ENCODE measurements around the gene FBH1.
A peak's percentile ranks its signal among the peaks of the same experiment; 100 is the strongest.

The FBH1 gene

DNA sequence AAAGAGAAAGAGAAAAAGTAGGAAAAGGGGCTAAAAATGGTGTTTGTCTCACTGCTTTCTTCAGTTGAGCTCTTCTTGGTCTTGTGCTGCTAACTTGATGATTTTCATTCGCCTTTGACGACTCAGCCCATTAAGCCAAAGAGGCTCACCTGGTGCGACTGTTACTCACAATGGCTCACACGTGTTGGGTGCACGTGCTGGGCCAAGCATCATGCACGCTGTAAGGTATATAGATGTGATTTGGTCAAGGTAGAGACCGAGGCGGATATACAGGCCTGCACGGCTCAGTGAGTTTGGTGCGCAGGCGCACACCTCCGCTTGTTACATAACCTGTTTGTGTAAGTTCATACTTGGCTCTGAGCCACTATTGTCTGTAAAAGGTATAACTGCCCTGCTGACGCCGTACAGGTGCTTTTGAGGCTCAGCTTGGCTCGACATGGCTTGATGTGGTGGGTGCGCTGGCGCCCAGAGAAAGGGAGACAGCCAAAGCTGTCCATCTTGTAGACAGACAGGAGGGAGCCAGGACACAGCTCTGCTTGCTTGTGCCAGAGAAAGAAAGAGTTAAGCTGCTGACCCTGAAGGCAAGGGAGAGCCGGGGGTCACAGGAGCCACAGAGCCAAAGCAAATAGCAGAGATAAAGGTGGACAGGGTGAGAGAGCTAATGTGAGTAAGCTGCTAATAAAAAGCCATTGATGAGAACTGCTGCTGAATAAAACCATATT is 33.9 kb upstream of the FBH1 start:
- H3K27me3 ChIP-seq (ENCODE audit: control insufficient read depth in 1 of 2, insufficient read depth in 1 of 2, low read length in 2 of 2), result no peaks in the 10 kb centered on the region
- no peak overlapping the region for H3K4me3 ChIP-seq (ENCODE audit: insufficient read depth in 1 of 2, low read depth in 1 of 2, low read length in 2 of 2)
- no peak overlapping the region for H3K4me2 ChIP-seq (ENCODE audit: low read length, poor library complexity, severe bottlenecking)
- H2AK5ac ChIP-seq (ENCODE audit: low read length, severe bottlenecking), result no peak overlapping the region
- H3K9ac ChIP-seq (ENCODE audit: low read length), result no peak overlapping the region
- H2AFZ ChIP-seq (ENCODE audit: low read depth, low read length), result no peak overlapping the region
- 92% methylated on average over 18 of the region's 18 CpGs for WGBS
- no peak overlapping the region for H2BK12ac ChIP-seq (ENCODE audit: low read length in 2 of 2)
- H3K4me1 ChIP-seq (ENCODE audit: control insufficient read depth, insufficient read depth, low read depth, low read length), result no peaks in the 10 kb centered on the region
- no peak overlapping the region for H2BK120ac ChIP-seq (ENCODE audit: low read depth, low read length)
- H3K79me1 ChIP-seq (replicated peaks; ENCODE audit: low read length, poor library complexity, severe bottlenecking), result no peaks in the 10 kb centered on the region
- no peak overlapping the region for H3K18ac ChIP-seq (ENCODE audit: low read depth in 1 of 2, low read length in 2 of 2)
- no peak overlapping the region for H3K27ac ChIP-seq (ENCODE audit: low read length, poor library complexity, severe bottlenecking)
- DNase-seq, result no peak
- no peak overlapping the region for H2BK5ac ChIP-seq (ENCODE audit: low read depth, low read length, poor library complexity, severe bottlenecking)
- no peak overlapping the region for H4K91ac ChIP-seq (ENCODE audit: low read length)
- no peak overlapping the region for H3K23ac ChIP-seq (ENCODE audit: low read length in 2 of 2)
- H3K36me3 ChIP-seq (ENCODE audit: control insufficient read depth in 1 of 2, insufficient read depth in 2 of 2, low read depth in 1 of 2, low read length in 2 of 2), result no peaks in the 10 kb centered on the region
- H3K9me3 ChIP-seq (ENCODE audit: control insufficient read depth, low read length), result no peaks in the 10 kb centered on the region
- no peak overlapping the region for H4K8ac ChIP-seq (ENCODE audit: low read length)
- H3K14ac ChIP-seq (ENCODE audit: low read length in 2 of 2), result no peak overlapping the region
- H2BK15ac ChIP-seq (ENCODE audit: low read depth, poor library complexity, severe bottlenecking), result no peak overlapping the region
- H3K4ac ChIP-seq (ENCODE audit: low read depth in 1 of 2, low read length in 2 of 2), result no peak overlapping the region

DNA sequence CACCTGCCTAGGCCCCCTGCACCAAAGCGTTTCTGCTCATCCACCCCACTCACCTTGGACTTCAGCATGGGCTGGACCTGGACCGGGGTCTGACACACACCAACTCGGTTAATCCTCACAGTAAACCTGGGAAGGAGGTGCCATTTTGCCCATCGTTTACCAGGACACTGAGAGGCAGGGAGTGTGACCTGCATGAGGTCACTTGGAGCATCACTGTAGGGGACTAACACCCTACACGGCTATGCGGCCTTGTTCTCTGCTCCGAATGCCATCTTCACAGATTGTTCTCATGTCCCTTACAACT is 33.4 kb upstream of the FBH1 start:
- no peaks in the 10 kb centered on the region for H3K79me1 ChIP-seq (replicated peaks; ENCODE audit: low read length, poor library complexity, severe bottlenecking)
- no peak overlapping the region for H3K23ac ChIP-seq (ENCODE audit: low read length in 2 of 2)
- DNase-seq, result no peak
- no peaks in the 10 kb centered on the region for H3K9me3 ChIP-seq (ENCODE audit: control insufficient read depth, low read length)
- H3K4ac ChIP-seq (ENCODE audit: low read depth in 1 of 2, low read length in 2 of 2), result no peak overlapping the region
- no peaks in the 10 kb centered on the region for H3K4me1 ChIP-seq (ENCODE audit: control insufficient read depth, insufficient read depth, low read depth, low read length)
- H3K27ac ChIP-seq (ENCODE audit: low read length, poor library complexity, severe bottlenecking), result no peak overlapping the region
- no peak overlapping the region for H3K14ac ChIP-seq (ENCODE audit: low read length in 2 of 2)
- H2BK120ac ChIP-seq (ENCODE audit: low read depth, low read length), result no peak overlapping the region
- H3K27me3 ChIP-seq (ENCODE audit: control insufficient read depth in 1 of 2, insufficient read depth in 1 of 2, low read length in 2 of 2), result no peaks in the 10 kb centered on the region
- no peak overlapping the region for H2AK5ac ChIP-seq (ENCODE audit: low read length, severe bottlenecking)
- H3K36me3 ChIP-seq (ENCODE audit: control insufficient read depth in 1 of 2, insufficient read depth in 2 of 2, low read depth in 1 of 2, low read length in 2 of 2), result no peaks in the 10 kb centered on the region
- no peak overlapping the region for H3K9ac ChIP-seq (ENCODE audit: low read length)
- H2BK12ac ChIP-seq (ENCODE audit: low read length in 2 of 2), result peak overlapping the region in 1 of 2 experiments; percentile 43
- H3K4me3 ChIP-seq (ENCODE audit: insufficient read depth in 1 of 2, low read depth in 1 of 2, low read length in 2 of 2), result no peak overlapping the region
- WGBS, result 91% methylated on average over 7 of the region's 7 CpGs
- H4K91ac ChIP-seq (ENCODE audit: low read length), result no peak overlapping the region
- no peak overlapping the region for H2BK5ac ChIP-seq (ENCODE audit: low read depth, low read length, poor library complexity, severe bottlenecking)
- no peak overlapping the region for H3K4me2 ChIP-seq (ENCODE audit: low read length, poor library complexity, severe bottlenecking)
- no peak overlapping the region for H3K18ac ChIP-seq (ENCODE audit: low read depth in 1 of 2, low read length in 2 of 2)
- no peak overlapping the region for H2BK15ac ChIP-seq (ENCODE audit: low read depth, poor library complexity, severe bottlenecking)
- no peak overlapping the region for H4K8ac ChIP-seq (ENCODE audit: low read length)
- H2AFZ ChIP-seq (ENCODE audit: low read depth, low read length), result no peak overlapping the region

DNA sequence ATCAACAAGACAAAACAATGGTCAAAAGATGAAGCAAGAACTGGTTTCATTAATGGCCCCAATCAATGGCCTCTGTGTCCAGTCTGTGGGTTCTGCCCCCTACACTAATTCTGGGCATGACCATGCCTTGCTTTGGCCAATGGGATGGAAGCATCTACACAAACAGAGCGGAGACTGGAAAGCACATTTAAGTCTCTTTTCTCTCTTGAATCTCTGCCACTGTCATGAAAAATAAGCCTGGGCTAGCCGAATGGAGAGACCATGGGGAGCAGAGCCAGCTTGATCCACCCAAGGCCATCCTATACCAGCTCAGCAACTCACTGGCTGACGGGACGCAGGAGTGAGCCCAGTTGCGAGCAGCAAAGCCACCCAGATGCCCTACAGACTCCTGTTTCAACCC is 31.2 kb upstream of the FBH1 start:
- no peaks in the 10 kb centered on the region for H3K9me3 ChIP-seq (ENCODE audit: control insufficient read depth, low read length)
- H3K4me3 ChIP-seq (ENCODE audit: insufficient read depth in 1 of 2, low read depth in 1 of 2, low read length in 2 of 2), result no peak overlapping the region
- H2BK15ac ChIP-seq (ENCODE audit: low read depth, poor library complexity, severe bottlenecking), result no peak overlapping the region
- H3K4me2 ChIP-seq (ENCODE audit: low read length, poor library complexity, severe bottlenecking), result no peak overlapping the region
- no peak overlapping the region for H2BK12ac ChIP-seq (ENCODE audit: low read length in 2 of 2)
- H3K23ac ChIP-seq (ENCODE audit: low read length in 2 of 2), result no peak overlapping the region
- H3K14ac ChIP-seq (ENCODE audit: low read length in 2 of 2), result no peak overlapping the region
- H3K27ac ChIP-seq (ENCODE audit: low read length, poor library complexity, severe bottlenecking), result no peak overlapping the region
- peaks cover 5% of the 10 kb centered on the region for H3K4me1 ChIP-seq (ENCODE audit: control insufficient read depth, insufficient read depth, low read depth, low read length)
- no peak overlapping the region for H2AK5ac ChIP-seq (ENCODE audit: low read length, severe bottlenecking)
- H4K91ac ChIP-seq (ENCODE audit: low read length), result no peak overlapping the region
- H3K36me3 ChIP-seq (ENCODE audit: control insufficient read depth in 1 of 2, insufficient read depth in 2 of 2, low read depth in 1 of 2, low read length in 2 of 2), result no peaks in the 10 kb centered on the region
- no peaks in the 10 kb centered on the region for H3K27me3 ChIP-seq (ENCODE audit: control insufficient read depth in 1 of 2, insufficient read depth in 1 of 2, low read length in 2 of 2)
- H2BK5ac ChIP-seq (ENCODE audit: low read depth, low read length, poor library complexity, severe bottlenecking), result no peak overlapping the region
- no peak overlapping the region for H4K8ac ChIP-seq (ENCODE audit: low read length)
- no peak overlapping the region for H3K4ac ChIP-seq (ENCODE audit: low read depth in 1 of 2, low read length in 2 of 2)
- 99% methylated on average over 5 of the region's 5 CpGs for WGBS
- H3K18ac ChIP-seq (ENCODE audit: low read depth in 1 of 2, low read length in 2 of 2), result no peak overlapping the region
- H2BK120ac ChIP-seq (ENCODE audit: low read depth, low read length), result no peak overlapping the region
- DNase-seq, result no peak
- no peak overlapping the region for H2AFZ ChIP-seq (ENCODE audit: low read depth, low read length)
- H3K79me1 ChIP-seq (replicated peaks; ENCODE audit: low read length, poor library complexity, severe bottlenecking), result no peaks in the 10 kb centered on the region
- no peak overlapping the region for H3K9ac ChIP-seq (ENCODE audit: low read length)

DNA sequence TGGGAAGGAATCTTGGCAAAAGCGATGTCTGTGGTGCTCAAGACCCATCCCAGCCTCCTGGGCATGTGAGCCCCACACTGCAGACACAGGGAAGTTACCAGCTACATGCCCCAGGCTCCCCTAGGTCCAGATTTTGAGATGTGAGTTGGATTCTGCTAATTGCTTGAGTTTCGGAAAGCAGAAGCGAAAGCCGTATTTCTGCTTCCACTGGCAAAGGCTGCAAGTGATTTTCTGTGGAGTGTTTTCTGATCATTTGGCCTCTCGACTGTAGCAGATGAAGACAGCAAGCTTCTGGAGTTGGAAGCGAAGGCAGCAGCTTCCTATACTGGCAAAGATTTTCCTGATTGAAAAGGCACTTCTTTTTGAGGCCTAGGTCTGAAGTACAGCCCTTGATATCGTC is 30.0 kb upstream of the FBH1 start:
- H3K18ac ChIP-seq (ENCODE audit: low read depth in 1 of 2, low read length in 2 of 2), result no peak overlapping the region

More for the DNA sequence above, 30.0 kb upstream of the FBH1 start:
- H2AFZ ChIP-seq (ENCODE audit: low read depth, low read length), result no peak overlapping the region
- H3K36me3 ChIP-seq (ENCODE audit: control insufficient read depth in 1 of 2, insufficient read depth in 2 of 2, low read depth in 1 of 2, low read length in 2 of 2), result no peaks in the 10 kb centered on the region
- H3K79me1 ChIP-seq (replicated peaks; ENCODE audit: low read length, poor library complexity, severe bottlenecking), result no peaks in the 10 kb centered on the region
- H2BK120ac ChIP-seq (ENCODE audit: low read depth, low read length), result no peak overlapping the region
- H3K9me3 ChIP-seq (ENCODE audit: control insufficient read depth, low read length), result no peaks in the 10 kb centered on the region
- no peak overlapping the region for H4K8ac ChIP-seq (ENCODE audit: low read length)
- H3K9ac ChIP-seq (ENCODE audit: low read length), result no peak overlapping the region
- 95% methylated on average over 7 of the region's 7 CpGs for WGBS
- DNase-seq, result no peak
- H3K4me3 ChIP-seq (ENCODE audit: insufficient read depth in 1 of 2, low read depth in 1 of 2, low read length in 2 of 2), result no peak overlapping the region
- H3K4me2 ChIP-seq (ENCODE audit: low read length, poor library complexity, severe bottlenecking), result no peak overlapping the region
- peak overlapping the region; percentile 45 to 56 for H2BK12ac ChIP-seq (ENCODE audit: low read length in 2 of 2)
- H3K4me1 ChIP-seq (ENCODE audit: control insufficient read depth, insufficient read depth, low read depth, low read length), result peaks cover 5% of the 10 kb centered on the region
- no peak overlapping the region for H2BK15ac ChIP-seq (ENCODE audit: low read depth, poor library complexity, severe bottlenecking)
- no peak overlapping the region for H2AK5ac ChIP-seq (ENCODE audit: low read length, severe bottlenecking)
- H3K23ac ChIP-seq (ENCODE audit: low read length in 2 of 2), result no peak overlapping the region
- H3K4ac ChIP-seq (ENCODE audit: low read depth in 1 of 2, low read length in 2 of 2), result peak overlapping the region in 1 of 2 experiments; percentile 67
- H3K14ac ChIP-seq (ENCODE audit: low read length in 2 of 2), result no peak overlapping the region
- no peak overlapping the region for H4K91ac ChIP-seq (ENCODE audit: low read length)
- H3K27me3 ChIP-seq (ENCODE audit: control insufficient read depth in 1 of 2, insufficient read depth in 1 of 2, low read length in 2 of 2), result no peaks in the 10 kb centered on the region
- no peak overlapping the region for H2BK5ac ChIP-seq (ENCODE audit: low read depth, low read length, poor library complexity, severe bottlenecking)
- no peak overlapping the region for H3K27ac ChIP-seq (ENCODE audit: low read length, poor library complexity, severe bottlenecking)
